Epithelial cell of proximal tubule (primary cell): ENCODE data around the gene GRID1. TPM values are rescaled to one million over a fixed set of nuclear protein-coding genes. Genes with fewer than 3 reads are reported as not detected.
"Not testable (repeated sequence)": the region's sequence is repeated elsewhere in the genome, so short reads cannot be mapped to it uniquely, and the experiment has no call there.

ENCODE experiments used
- DNase-seq: peaks from one replicate; pipeline ENCODE4 v3.0.0-alpha.2; 2011; ENCODE audit warnings: low read depth
- H3K4me3 ChIP-seq: 2 replicates; pipeline ENCODE4 v1.5.1; 2011; ENCODE audit warnings: low read depth, mild to moderate bottlenecking, low read length
- CTCF ChIP-seq: conservative IDR thresholded peaks from 2 replicates; pipeline ENCODE4 v1.5.1; 2012; ENCODE audit warnings: low read depth, mild to moderate bottlenecking, low read length
- total RNA-seq: library from RNA; depleted of rRNA; stranded (reverse); fragments of >200 nt; gene quantifications from 2 replicates; pipeline ENCODE4 v1.2.3, GENCODE V29; 2015

Gene GRID1
- total RNA-seq, 1 donor from 2014 or later, result 0.52 TPM

- peak; percentile 9 for DNase-seq
Measured at GRCh38 chr10:86100581-86101061, 266.0 kb downstream of the GRID1 start.

GRCh38 chr10:86099542-86100334 is 266.9 kb downstream of the GRID1 start:
- H3K4me3 ChIP-seq, result no peak overlapping the region
- TF ChIP-seq CTCF, result no peak
- DNase-seq, result no peak

More at GRCh38 chr10:86100581-86101061, 266.0 kb downstream of the GRID1 start:
- no peak overlapping the region for H3K4me3 ChIP-seq
- TF ChIP-seq CTCF, result peak; percentile 75

GRCh38 chr10:86098187-86098881 is 268.3 kb downstream of the GRID1 start:
- no peak for TF ChIP-seq CTCF
- no peak for DNase-seq
- no peak overlapping the region for H3K4me3 ChIP-seq

GRCh38 chr10:86095061-86095460 is 271.5 kb downstream of the GRID1 start:
- not testable (repeated sequence) for DNase-seq, H3K4me3 ChIP-seq

- not testable (repeated sequence) for DNase-seq, H3K4me3 ChIP-seq
Measured at GRCh38 chr10:86092311-86092710, 274.3 kb downstream of the GRID1 start.

- H3K4me3 ChIP-seq, result no peak overlapping the region
- TF ChIP-seq CTCF, result no peak
- DNase-seq, result no peak
Measured at GRCh38 chr10:86091216-86091615, 275.4 kb downstream of the GRID1 start.

GRCh38 chr10:86090807-86091206 is 275.8 kb downstream of the GRID1 start:
- no peak for TF ChIP-seq CTCF
- H3K4me3 ChIP-seq, result no peak overlapping the region
- no peak for DNase-seq

GRCh38 chr10:86087716-86088115 is 278.9 kb downstream of the GRID1 start:
- TF ChIP-seq CTCF, result no peak
- no peak overlapping the region for H3K4me3 ChIP-seq
- DNase-seq, result no peak
